CD4-positive, alpha-beta T cell treated with Interleukin-6 at 100 ng/mL for 8 hours (primary cell): ENCODE measurements around the gene C1orf35.
A peak's percentile ranks its signal among the peaks of the same experiment; 100 is the strongest.

ENCODE experiments used
- DNase-seq: peaks from one replicate; pipeline ENCODE4 v3.0.0-alpha.2; 2020; ENCODE audit warnings: mixed read lengths, low spot score

Gene C1orf35

DNA sequence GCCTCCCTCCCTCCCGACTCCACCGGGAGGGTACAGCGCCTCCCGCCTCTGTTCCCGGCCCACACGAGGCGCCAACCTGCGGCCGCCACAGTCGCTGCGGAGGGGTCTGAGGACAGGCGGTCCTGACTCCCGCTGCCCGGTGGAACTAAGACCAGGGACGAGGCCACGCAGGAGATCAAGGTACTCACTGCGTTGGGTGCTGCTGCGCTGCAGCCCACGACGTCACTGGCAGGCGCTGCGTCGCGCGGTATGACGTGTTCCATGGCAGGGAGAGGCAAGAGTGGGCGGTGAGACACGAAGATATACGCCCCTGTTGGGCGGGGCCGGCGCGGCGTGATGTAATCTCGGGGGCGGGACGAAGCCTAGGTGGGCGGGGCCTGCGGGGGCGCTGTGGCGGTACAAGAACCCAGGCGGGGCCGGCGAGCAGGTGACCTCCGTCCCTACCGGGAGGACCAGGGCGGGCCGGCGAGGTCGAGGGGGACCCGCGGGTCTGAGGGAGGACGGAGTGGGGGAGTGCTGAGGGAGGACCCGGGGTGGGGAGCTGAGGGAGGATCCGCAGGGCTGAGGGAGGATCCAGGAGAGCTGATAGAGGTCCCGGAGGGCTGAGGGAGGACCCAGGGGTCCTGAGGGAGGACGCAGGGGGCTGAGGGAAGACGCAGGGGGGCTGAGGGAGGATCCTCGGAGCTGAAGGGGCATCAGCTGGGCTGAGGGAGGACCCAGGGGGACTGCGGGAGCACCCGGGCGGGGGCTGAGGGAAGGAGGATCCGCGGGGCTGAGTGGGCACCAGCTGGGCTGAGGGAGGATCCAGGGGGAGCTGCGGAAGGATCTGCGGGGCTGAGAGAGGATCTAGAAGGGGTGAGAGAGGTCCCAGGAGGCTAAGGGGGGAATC lies 6.2 kb upstream of the C1orf35 start, which contains the start of gene MRPL55:
TSS of gene MRPL55 (minus strand) at position 227 of the 889 bp plus-strand sequence. CDS start 1,039 bp downstream, outside the sequence.
- DNase-seq = peak; percentile 97

- DNase-seq = no peak
Observed at GRCh38 chr1:228108742-228109072, 5.6 kb upstream of the C1orf35 start.

- DNase-seq = no peak
Observed at GRCh38 chr1:228108055-228108690, 5.0 kb upstream of the C1orf35 start.

GRCh38 chr1:228107636-228108035 lies 4.5 kb upstream of the C1orf35 start:
- no peak for DNase-seq

GRCh38 chr1:228106800-228107054 lies 3.6 kb upstream of the C1orf35 start:
- no peak for DNase-seq

DNA sequence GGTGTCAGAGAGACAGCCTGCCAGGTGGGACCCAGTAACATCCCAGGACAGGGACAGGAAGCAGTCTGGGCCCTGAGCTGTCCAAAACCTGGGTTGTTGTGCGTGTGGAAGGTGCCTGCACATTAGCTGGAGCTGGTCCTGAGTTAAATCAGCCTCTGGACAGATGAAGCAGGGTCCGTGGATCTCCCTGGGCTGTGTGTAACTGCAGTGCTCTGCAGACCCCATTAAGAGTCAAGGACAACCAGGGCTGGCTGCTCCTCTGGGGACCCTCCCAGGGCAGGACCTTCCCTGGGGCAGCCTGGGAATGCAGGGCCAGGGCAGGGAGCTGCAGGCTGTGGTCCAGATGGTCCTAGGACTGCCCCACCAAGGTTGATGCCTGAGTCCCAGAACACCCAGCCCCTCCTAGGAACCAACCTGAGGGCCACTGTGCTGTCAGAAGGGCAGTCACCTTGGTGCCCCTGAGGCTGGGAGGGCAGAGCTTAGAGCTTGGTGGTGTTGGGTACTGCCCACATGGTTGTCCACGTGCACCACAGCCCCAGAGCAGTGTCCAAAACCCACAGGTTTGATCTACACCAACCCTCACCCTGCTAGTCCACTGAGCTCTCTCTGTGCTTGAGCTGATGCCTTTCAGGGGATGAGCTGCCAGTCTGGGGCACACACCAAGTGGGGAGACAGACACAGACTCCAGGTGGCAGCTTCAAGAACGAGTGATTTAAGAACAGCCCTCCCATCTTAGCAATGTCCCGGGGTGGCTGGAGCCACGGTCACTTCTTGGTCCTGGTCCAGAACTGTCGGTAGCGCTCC lies 3.1 kb upstream of the C1orf35 start:
- no peak for DNase-seq

GRCh38 chr1:228105270-228105995 lies 2.3 kb upstream of the C1orf35 start:
- DNase-seq = no peak

GRCh38 chr1:228104526-228105269 lies 1.6 kb upstream of the C1orf35 start:
- no peak for DNase-seq

DNA sequence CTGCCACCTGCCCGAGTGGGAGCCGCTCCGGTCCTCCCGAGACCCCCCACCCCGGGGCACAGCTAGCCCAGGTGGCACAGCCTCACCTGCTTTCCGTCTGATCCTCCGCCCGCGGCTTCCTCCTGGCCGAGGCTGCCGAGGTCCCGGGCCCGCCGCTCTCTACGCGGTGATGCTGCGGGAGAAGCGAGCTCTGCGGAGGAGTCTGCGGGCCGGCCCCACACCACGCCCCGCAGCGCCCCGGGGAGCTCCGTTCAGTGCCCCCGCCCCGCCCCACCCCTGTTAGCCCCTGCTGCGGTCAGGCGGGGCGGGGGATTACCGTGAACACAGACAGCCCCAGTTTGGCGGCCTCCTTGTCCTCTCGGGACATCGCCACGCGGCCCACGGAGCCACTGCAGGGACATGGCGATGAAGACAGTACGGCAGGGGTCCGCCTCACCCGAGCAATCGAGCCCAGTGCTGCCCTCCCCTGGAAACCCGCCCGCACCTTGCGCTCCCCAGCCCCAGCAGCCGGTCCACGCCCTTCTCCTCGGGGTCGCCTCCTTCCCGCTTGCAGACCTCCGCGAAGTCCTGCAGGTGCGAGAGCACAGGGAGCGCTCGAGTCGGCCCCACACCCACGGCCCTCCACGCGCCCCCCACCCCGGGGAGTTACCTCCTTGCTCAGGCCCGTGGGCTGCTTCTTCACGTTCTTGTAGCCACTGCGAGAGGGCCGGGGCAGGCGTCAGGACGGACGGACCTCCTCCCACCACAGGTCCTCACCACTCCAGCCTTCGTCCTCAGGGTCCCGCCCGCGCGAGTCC lies 933 bp downstream of the C1orf35 start:
- peak; percentile 38 for DNase-seq

DNA sequence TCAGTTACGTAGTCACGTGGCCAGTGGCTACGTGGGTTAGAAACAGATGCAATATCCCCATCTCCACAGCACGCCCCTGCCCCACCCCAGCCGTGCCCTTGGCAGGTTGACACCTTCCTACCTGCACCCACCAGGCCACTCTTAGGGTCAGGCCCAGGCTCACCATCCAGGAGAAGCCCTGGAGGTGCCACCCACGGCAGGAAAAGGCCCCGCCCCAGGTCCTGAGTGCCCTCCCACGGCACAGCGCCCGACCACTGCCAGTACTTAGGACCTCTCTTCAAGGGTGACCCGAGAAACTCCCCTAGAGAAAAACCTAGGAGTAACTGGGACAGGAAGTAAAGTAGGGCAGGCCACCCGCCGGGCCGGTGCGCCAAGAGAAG lies 1.5 kb downstream of the C1orf35 start:
- no peak for DNase-seq

- no peak for DNase-seq
Observed at GRCh38 chr1:228100822-228101613, 2.1 kb downstream of the C1orf35 start.

- DNase-seq = no peak
Observed at GRCh38 chr1:228099331-228099732, 3.8 kb downstream of the C1orf35 start.

DNA sequence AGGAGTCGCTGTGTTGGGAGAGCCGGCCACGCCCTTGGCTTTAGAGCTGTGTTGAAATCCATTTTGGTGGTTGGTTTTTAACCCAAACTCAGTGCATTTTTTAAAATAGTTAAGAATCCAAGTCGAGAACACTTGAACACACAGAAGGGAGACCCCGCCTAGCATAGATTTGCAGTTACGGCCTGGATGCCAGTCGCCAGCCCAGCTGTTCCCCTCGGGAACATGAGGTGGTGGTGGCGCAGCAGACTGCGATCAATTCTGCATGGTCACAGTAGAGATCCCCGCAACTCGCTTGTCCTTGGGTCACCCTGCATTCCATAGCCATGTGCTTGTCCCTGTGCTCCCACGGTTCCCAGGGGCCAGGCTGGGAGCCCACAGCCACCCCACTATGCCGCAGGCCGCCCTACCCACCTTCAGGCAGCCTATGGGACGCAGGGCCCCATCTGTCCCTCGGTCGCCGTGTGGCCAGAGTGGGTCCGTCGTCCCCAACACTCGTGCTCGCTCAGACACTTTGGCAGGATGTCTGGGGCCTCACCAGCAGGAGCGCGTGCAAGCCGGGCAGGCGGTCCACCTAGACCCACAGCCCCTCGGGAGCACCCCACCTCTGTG lies 4.7 kb downstream of the C1orf35 start:
- no peak for DNase-seq

- no peak for DNase-seq
Observed at GRCh38 chr1:228097333-228098081, 5.6 kb downstream of the C1orf35 start.

DNA sequence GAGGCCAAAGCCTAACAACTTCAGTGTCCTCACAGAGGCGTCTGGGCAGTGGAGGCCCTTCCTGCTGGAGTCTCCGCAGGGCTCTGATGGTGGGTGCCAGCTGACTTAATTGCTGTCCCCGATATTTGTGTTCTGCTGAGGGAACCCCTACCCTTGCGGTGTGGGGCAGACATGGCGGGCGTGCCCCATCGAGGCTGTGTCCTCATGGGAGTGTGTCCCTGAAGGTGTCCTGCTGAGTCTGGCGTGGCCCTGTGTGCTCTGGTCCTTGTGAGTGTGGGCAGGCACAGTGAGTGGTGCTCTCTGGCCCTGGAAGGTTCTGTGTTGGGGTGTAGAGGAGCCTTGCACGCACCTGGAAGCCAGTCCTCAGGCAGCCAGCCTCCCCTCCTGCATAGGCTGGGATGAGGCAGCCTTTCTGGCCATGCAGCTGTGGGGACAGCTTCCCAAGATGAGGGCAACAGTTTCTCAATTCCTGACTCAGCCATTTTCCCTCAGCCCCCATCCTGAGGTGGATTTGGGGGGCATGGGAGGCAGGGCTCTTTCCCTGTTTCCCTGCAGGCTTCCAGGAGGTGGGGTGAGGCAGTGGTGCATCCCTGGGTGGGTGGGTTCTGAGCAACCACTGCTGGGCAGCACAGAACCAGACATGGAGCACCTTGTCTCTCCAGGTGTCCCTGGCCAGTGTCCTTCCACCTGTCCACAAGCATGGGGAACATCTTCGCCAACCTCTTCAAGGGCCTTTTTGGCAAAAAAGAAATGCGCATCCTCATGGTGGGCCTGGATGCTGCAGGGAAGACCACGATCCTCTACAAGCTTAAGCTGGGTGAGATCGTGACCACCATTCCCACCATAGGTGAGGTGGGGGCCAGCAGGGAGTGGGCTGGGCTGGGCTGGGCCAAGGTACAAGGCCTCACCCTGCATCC lies 6.5 kb downstream of the C1orf35 start:
- DNase-seq = no peak

GRCh38 chr1:228095938-228096337 lies 7.2 kb downstream of the C1orf35 start:
- DNase-seq = no peak

- no peak for DNase-seq
Observed at GRCh38 chr1:228095161-228095560, 8.0 kb downstream of the C1orf35 start.
